K562 (cell line): ENCODE data around the gene DLX3. TPM values are rescaled to one million over a fixed set of nuclear protein-coding genes. Genes with fewer than 3 reads are reported as not detected.

Experiments used
- FOXK2 ChIP-seq, 2 experiments: fragments of 450-650 bp; IDR thresholded peaks in 1 of 2; conservative IDR thresholded peaks in 1 of 2; 2 replicates each; pipeline ENCODE4 v1.6.1; 2016; ENCODE audit warnings: low read depth in 2 of 2, mild to moderate bottlenecking in 1 of 2
- ZBTB33 ChIP-seq: sonication (generic); formaldehyde crosslinking; IDR thresholded peaks from 2 replicates; pipeline ENCODE4 v1.8.1; 2023; ENCODE audit warnings: mild to moderate bottlenecking, missing genetic modification reagents
- polyA plus RNA-seq, 8 experiments: library from polyadenylated mRNA; depleted of rRNA in 4 of 8; stranded (reverse) in 5 of 8; unstranded in 3 of 8; fragments of >200 nt; fragmentation: Nextera tagmentation in 2 of 8; fragmentation: Illumina TruSeq in 1 of 8; extraction: Ambion mirVana in 2 of 8; extraction: Trizol in 1 of 8; gene quantifications; 2 replicates each; pipeline versions ENCODE4 v1.2.1 to v1.2.3, GENCODE V29; 2011 to 2014; ENCODE audit warnings: inconsistent platforms in 1 of 8, missing spikeins in 1 of 8
- total RNA-seq, 7 experiments: library from RNA; depleted of rRNA in 6 of 7; stranded (reverse); fragments of >200 nt in 6 of 7; fragmentation: Illumina TruSeq in 2 of 7; extraction: Trizol in 2 of 7; gene quantifications; 2 replicates each; pipeline versions ENCODE4 v1.2.1 to v1.2.3, GENCODE V29; 2011 to 2021; ENCODE audit warnings: low replicate concordance in 1 of 7
- TF ChIP-seq, protein P1 (sequence below): fragments of 250-450 bp; sonication (Bioruptor Pico); IDR thresholded peaks from 2 replicates; pipeline ENCODE4 v1.4.0; 2020; ENCODE audit warnings: mild to moderate bottlenecking, moderate library complexity, borderline replicate concordance
- TF ChIP-seq, protein P2 (sequence below): sonication (generic); formaldehyde crosslinking; IDR thresholded peaks from 2 replicates; pipeline ENCODE4 v1.9.0; 2022; ENCODE audit warnings: mild to moderate bottlenecking, missing genetic modification reagents

Gene DLX3
- total and polyA plus RNA-seq, 9 of the 15 experiments (the other 6 are each of a cell fraction or from before 2014, with no cell fraction given), result not detected

DNA sequence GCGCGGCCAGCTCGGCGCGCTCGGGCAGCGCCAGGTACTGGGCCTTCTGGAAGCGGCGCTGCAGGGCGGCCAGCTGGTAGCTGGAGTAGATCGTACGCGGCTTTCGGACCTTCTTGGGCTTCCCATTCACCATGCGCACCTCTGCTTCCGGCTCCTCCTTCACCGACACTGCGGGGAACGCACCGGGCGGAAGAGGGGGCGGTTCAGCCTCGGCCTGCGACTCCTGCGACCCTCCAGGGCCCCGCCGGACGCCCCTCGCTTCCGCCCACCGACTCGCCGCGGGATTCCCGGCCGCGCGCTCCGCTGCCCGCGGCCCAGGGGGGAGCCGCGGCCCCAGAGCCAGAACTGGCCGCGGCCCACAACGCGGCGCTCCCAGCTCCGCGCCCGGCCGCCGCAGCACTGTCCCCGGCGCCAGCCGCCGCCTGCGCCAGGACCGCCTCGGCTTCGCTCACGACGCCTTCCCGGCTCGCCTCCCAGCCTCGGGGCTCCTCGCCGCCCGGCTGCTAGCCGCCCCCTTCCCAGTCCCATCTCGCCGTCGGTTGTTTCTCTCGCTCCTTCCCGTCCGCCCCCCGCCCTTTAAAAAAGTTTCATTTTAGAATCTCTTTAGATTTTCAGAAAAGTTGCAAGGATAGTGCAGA is 1.5 kb downstream of the DLX3 start (continued):
- TF ChIP-seq ZBTB33 (CRISPR knock-in tag), result no peak
- TF ChIP-seq, protein P1, sequence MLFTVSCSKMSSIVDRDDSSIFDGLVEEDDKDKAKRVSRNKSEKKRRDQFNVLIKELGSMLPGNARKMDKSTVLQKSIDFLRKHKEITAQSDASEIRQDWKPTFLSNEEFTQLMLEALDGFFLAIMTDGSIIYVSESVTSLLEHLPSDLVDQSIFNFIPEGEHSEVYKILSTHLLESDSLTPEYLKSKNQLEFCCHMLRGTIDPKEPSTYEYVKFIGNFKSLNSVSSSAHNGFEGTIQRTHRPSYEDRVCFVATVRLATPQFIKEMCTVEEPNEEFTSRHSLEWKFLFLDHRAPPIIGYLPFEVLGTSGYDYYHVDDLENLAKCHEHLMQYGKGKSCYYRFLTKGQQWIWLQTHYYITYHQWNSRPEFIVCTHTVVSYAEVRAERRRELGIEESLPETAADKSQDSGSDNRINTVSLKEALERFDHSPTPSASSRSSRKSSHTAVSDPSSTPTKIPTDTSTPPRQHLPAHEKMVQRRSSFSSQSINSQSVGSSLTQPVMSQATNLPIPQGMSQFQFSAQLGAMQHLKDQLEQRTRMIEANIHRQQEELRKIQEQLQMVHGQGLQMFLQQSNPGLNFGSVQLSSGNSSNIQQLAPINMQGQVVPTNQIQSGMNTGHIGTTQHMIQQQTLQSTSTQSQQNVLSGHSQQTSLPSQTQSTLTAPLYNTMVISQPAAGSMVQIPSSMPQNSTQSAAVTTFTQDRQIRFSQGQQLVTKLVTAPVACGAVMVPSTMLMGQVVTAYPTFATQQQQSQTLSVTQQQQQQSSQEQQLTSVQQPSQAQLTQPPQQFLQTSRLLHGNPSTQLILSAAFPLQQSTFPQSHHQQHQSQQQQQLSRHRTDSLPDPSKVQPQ, result no peak
- no peak for TF ChIP-seq FOXK2 (conservative IDR thresholded peaks at IDR 0.05 in 1 of 2, IDR thresholded peaks at IDR 0.05 in 1 of 2; ENCODE audit: low read depth in 2 of 2)
- TF ChIP-seq, protein P2, sequence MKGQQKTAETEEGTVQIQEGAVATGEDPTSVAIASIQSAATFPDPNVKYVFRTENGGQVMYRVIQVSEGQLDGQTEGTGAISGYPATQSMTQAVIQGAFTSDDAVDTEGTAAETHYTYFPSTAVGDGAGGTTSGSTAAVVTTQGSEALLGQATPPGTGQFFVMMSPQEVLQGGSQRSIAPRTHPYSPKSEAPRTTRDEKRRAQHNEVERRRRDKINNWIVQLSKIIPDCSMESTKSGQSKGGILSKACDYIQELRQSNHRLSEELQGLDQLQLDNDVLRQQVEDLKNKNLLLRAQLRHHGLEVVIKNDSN (CRISPR knock-in tag), result no peak
- TF ChIP-seq, all 486 proteins: peak for 0
